GM12891 (cell line): ENCODE data around the gene CFAP58.

Experiments
- POLR2A ChIP-seq: IDR thresholded peaks from 2 replicates; pipeline ENCODE4 v1.6.1; 2011; ENCODE audit warnings: low read depth, low read length, control low read depth
- POLR2AphosphoS5 ChIP-seq: IDR thresholded peaks from 2 replicates; pipeline ENCODE4 v1.6.1; 2011; ENCODE audit warnings: low read depth, low read length, control low read depth

GRCh38 chr10:104480797-104481196 lies 127.2 kb downstream of the CFAP58 start:
- no peak for TF ChIP-seq POLR2A
- no peak for TF ChIP-seq POLR2AphosphoS5
